Forelimb muscle (tissue), 1 donor: ENCODE data around the gene TAF4. TPM values are rescaled to one million over a fixed set of nuclear protein-coding genes. Genes with fewer than 3 reads are reported as not detected.

ENCODE experiments used
- DNase-seq: peaks from one replicate; pipeline ENCODE4 v3.0.0-alpha.2; 2013; ENCODE audit warnings: low read depth
- polyA plus RNA-seq: library from polyadenylated mRNA; unstranded; fragments of 120-200 nt; gene quantifications from one replicate; pipeline ENCODE4 v1.2.1, GENCODE V29; 2013; ENCODE audit not compliant: insufficient read length

TAF4 gene
- polyA plus RNA-seq, 1 donor = 13.5 TPM

GRCh38 chr20:61931476-61932198 is 134.0 kb downstream of the TAF4 start:
- no peak for DNase-seq

- no peak for DNase-seq
These were observed 134.8 kb downstream of the TAF4 start for GRCh38 chr20:61930776-61931475.

- no peak for DNase-seq
These were observed 135.6 kb downstream of the TAF4 start for GRCh38 chr20:61929971-61930666.

- DNase-seq = no peak
These were observed 136.1 kb downstream of the TAF4 start for GRCh38 chr20:61929561-61929960.

- DNase-seq = no peak
These were observed 137.7 kb downstream of the TAF4 start for GRCh38 chr20:61927826-61928541.

- no peak for DNase-seq
These were observed 138.4 kb downstream of the TAF4 start for GRCh38 chr20:61927193-61927825.

- no peak for DNase-seq
These were observed 138.9 kb downstream of the TAF4 start for GRCh38 chr20:61926796-61927192.

GRCh38 chr20:61926253-61926613 is 139.4 kb downstream of the TAF4 start:
- no peak for DNase-seq

GRCh38 chr20:61925555-61926252 is 140.0 kb downstream of the TAF4 start:
- DNase-seq = no peak

GRCh38 chr20:61924858-61925554 is 140.7 kb downstream of the TAF4 start:
- DNase-seq = no peak

Other genes starting within 250 kb of the TAF4 start
- gene LSM14B, start 56.6 kb upstream of the TAF4 start, polyA plus RNA-seq = 91.5 TPM
- 155 TPM for gene PSMA7, start 77.5 kb upstream of the TAF4 start, polyA plus RNA-seq
- 17.4 TPM for gene SS18L1, start 77.9 kb upstream of the TAF4 start, polyA plus RNA-seq
- gene MTG2, start 117.1 kb upstream of the TAF4 start, polyA plus RNA-seq = 28.8 TPM
- 2.9 TPM for gene HRH3, start 154.4 kb upstream of the TAF4 start, polyA plus RNA-seq
- 33.0 TPM for gene OSBPL2, start 172.6 kb upstream of the TAF4 start, polyA plus RNA-seq
- 62.1 TPM for gene ADRM1, start 237.1 kb upstream of the TAF4 start, polyA plus RNA-seq